ENCODE measurements around the gene HPF1. TPM values are rescaled to one million over a fixed set of nuclear protein-coding genes. Genes with fewer than 3 reads are reported as not detected.

Gene HPF1
- total RNA-seq, 1 donor from 2014 or later = 18.0 TPM

Other genes with a start within 250 kb of the HPF1 start
- 13.5 TPM for gene NEK1, start 145.4 kb downstream of the HPF1 start, total RNA-seq
- 62.0 TPM for gene CLCN3, start 137.4 kb downstream of the HPF1 start, total RNA-seq